ENCODE data around the gene LCE2A. TPM values are rescaled to one million over a fixed set of nuclear protein-coding genes. Genes with fewer than 3 reads are reported as not detected.

The LCE2A gene, protein sequence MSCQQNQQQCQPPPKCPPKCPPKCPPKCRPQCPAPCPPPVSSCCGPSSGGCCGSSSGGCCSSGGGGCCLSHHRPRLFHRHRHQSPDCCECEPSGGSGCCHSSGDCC
- not detected for total RNA-seq
- long read RNA-seq, donor 1 = 0 reads
- long read RNA-seq, donor 2 = 0 reads

DNA sequence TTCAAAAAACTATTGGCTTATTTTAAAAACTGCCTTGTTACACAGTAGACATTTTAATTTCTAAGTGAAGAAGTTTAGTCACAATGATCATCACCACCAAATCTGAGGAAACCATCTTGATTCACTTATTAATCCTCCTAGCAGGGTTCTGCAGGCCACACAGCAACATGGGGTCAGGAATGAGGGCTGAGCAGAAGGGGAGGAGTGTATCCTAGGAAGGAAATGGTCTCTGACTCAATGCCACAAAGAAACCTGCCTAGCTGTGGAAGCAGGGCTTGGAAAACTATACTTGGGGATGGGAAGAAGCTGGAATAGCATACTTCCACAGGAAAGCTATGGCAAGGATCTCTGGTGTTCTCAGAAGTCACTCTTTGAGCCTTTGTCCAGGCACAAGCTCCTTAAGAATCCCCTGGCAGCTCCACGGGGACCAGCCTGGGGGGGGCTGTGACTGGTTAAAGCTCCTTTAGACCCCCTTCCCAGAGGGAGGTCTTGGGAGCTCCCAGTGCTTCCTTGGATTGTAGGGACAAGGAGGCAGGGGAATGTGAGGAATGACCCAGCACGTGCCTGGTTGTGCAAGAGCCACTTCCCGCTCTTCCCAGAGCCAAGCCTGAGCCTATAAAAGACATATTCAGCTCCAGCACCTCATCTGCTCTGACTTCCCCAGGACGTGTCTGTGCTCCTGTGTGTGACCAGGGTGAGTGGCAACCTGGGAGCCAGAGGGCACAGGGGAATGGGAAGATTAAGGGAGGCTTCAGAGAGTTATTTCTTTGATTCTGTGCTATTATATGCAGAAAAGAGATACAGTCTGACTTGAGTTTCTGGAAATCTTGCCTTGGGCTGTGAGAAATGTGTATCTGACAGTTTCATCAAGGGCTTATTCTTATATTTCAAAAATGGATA, at the start of gene LCE2A:
Gene LCE2A (plus strand): TSS at position 645 of the 900 bp plus-strand sequence. CDS start 557 bp downstream, outside the sequence.
- Histone ChIP-seq H3K4me3 (no peak within 1 kb of the TSS), H3K4me1 (ENCODE audit: low read depth) (no peaks in the 10 kb centered on the region), H3K36me3 (ENCODE audit: low read depth) (no peaks in the 10 kb centered on the region), H3K9me3 (no peaks in the 10 kb centered on the region)
- TF ChIP-seq, protein P1, sequence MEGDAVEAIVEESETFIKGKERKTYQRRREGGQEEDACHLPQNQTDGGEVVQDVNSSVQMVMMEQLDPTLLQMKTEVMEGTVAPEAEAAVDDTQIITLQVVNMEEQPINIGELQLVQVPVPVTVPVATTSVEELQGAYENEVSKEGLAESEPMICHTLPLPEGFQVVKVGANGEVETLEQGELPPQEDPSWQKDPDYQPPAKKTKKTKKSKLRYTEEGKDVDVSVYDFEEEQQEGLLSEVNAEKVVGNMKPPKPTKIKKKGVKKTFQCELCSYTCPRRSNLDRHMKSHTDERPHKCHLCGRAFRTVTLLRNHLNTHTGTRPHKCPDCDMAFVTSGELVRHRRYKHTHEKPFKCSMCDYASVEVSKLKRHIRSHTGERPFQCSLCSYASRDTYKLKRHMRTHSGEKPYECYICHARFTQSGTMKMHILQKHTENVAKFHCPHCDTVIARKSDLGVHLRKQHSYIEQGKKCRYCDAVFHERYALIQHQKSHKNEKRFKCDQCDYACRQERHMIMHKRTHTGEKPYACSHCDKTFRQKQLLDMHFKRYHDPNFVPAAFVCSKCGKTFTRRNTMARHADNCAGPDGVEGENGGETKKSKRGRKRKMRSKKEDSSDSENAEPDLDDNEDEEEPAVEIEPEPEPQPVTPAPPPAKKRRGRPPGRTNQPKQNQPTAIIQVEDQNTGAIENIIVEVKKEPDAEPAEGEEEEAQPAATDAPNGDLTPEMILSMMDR (IDR thresholded peaks at IDR 0.05) = no peak
- DNase-seq = no peak
- intact Hi-C loops (cut with DNase I, micrococcal nuclease) = no loop called here
- ATAC-seq = no peak

DNA sequence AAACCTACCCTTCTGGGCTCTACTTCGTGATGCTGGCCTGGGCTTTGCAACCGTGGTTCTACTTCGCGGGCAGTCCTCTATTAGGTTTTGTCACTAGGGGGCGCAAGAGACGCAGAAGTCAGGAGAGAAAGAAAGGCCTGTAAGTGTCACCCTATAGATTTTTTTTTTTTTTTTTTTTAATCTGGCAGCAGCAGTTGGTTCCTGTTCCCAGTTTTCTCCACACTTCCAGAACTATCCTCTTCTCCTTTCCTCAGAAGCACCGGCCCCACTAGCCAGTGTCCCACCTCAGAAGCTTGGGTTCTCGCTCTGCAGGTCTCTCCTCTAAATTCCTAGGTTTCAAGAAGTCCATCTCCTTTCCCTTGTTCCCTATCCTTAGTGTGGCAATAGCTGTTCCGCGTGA, 44.0 kb upstream of the LCE2A start:
- DNase-seq (peak in 2 of 3 donors; percentile 37 to 73), ATAC-seq (peak; percentile 61)
- TF ChIP-seq, protein P1 (IDR thresholded peaks at IDR 0.05) = peak; percentile 33
- H3K36me3 ChIP-seq (ENCODE audit: low read depth) = no peaks in the 10 kb centered on the region
- H3K4me1 ChIP-seq (ENCODE audit: low read depth) = no peaks in the 10 kb centered on the region
- no peaks in the 10 kb centered on the region for H3K9me3 ChIP-seq
- H3K4me3 ChIP-seq = no peak overlapping the region
- intact Hi-C loops (cut with DNase I, micrococcal nuclease) = no loop called here

DNA sequence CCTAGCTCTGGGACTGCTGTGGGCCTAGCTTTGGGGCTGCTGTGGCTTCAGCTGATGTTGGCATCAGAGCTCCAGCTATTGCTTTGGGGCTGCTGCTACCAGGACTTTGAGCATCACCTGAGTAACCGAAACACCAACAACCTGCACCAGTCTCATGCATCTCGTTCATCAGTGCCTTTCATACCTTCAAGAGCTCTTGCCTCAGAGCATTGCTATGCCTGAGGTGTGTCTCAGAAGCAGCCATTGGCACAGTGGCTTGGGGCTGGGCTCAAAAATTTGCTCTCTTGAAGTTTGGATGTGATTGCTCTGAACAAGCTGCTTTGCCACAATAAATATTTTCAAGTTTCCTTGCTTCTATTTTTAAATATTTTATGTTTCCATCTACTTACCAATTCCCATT, 41.7 kb upstream of the LCE2A start:
- Histone ChIP-seq H3K36me3 (ENCODE audit: low read depth) (no peaks in the 10 kb centered on the region), H3K9me3 (no peaks in the 10 kb centered on the region), H3K4me3 (no peak overlapping the region), H3K4me1 (ENCODE audit: low read depth) (no peaks in the 10 kb centered on the region)
- TF ChIP-seq, protein P1 (IDR thresholded peaks at IDR 0.05) = no peak
- no peak for ATAC-seq
- intact Hi-C loops (cut with DNase I, micrococcal nuclease) = no loop called here
- no peak for DNase-seq

DNA sequence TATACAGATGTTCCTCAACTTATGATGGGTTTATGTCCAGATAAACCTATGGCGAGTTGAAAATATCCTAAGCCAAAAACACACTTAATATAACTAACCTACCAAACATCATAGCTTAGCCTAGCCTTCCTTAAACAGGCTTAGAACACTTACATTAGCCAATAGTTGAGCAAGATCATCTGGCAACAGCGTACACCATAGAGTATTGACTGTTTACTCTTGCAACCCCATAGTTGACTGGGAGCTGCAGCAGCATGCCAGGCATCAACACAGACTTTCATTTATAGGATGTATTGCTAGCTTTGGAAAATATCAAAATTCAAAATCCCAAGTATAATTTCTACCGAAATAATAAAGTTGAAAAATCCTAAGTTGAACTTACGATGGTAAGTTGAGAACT, 40.5 kb upstream of the LCE2A start:
- intact Hi-C loops (cut with DNase I, micrococcal nuclease) = no loop called here
- DNase-seq = no peak
- no peak for ATAC-seq

DNA sequence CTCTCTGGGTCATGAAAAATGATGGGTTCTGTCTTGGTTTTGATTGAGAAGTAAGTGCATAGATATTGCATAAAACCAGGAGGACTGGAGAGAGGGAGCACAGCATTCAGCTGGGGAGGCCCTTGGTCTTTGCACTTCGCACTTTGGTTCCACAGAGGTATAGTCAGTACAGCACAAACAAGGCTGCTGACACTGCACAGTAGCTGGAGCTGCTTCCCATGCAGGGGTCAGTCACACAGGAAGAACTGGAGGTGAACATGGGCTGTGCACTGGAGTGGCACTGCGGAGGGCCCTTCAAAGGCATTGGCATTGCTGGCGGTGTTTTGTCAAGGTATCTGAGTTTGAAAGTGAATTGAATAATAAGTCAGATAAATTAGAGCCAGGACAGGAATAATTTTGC, 39.5 kb upstream of the LCE2A start:
- no peak overlapping the region for H3K4me3 ChIP-seq
- TF ChIP-seq, protein P1 (IDR thresholded peaks at IDR 0.05) = no peak
- intact Hi-C loops (cut with DNase I, micrococcal nuclease) = no loop called here
- H3K4me1 ChIP-seq (ENCODE audit: low read depth) = no peaks in the 10 kb centered on the region
- no peaks in the 10 kb centered on the region for H3K36me3 ChIP-seq (ENCODE audit: low read depth)
- ATAC-seq = no peak
- H3K9me3 ChIP-seq = no peaks in the 10 kb centered on the region
- no peak for DNase-seq

More for the DNA sequence above, 40.5 kb upstream of the LCE2A start:
- TF ChIP-seq, protein P1 (IDR thresholded peaks at IDR 0.05) = no peak
- H3K9me3 ChIP-seq = no peaks in the 10 kb centered on the region
- no peak overlapping the region for H3K4me3 ChIP-seq
- H3K4me1 ChIP-seq (ENCODE audit: low read depth) = no peaks in the 10 kb centered on the region
- no peaks in the 10 kb centered on the region for H3K36me3 ChIP-seq (ENCODE audit: low read depth)
